CD14-positive monocyte (primary cell): ENCODE data around the gene SHB. TPM values are rescaled to one million over a fixed set of nuclear protein-coding genes. Genes with fewer than 3 reads are reported as not detected.

Experiments
- DNase-seq, 3 donors: peaks; one replicate each; pipeline ENCODE4 v3.0.0-alpha.2; 2011 to 2022
- H2AFZ ChIP-seq: 2 replicates; pipeline ENCODE4 v1.6.0; 2012; ENCODE audit warnings: mild to moderate bottlenecking, low read depth, low read length, inconsistent platforms; ENCODE audit not compliant: insufficient read depth, poor library complexity, severe bottlenecking
- H3K27ac ChIP-seq, 2 donors: 1 replicate in 1 of 2; 2 replicates in 1 of 2; pipeline ENCODE4 v1.5.1; 2012 to 2013; ENCODE audit warnings: low read length in 2 of 2, control low read depth in 1 of 2, inconsistent platforms in 1 of 2, low read depth in 1 of 2, mild to moderate bottlenecking in 1 of 2
- H3K27me3 ChIP-seq, 2 donors: one replicate each; pipeline versions ENCODE4 v1.6.0 to v1.6.1; 2011 to 2013; ENCODE audit warnings: low read length in 2 of 2; ENCODE audit not compliant: control insufficient read depth in 2 of 2, insufficient read depth in 2 of 2
- H3K36me3 ChIP-seq, 2 donors: replicated peaks in 1 of 2; 1 replicate in 1 of 2; 2 replicates in 1 of 2; pipeline versions ENCODE4 v1.5.1 to v1.6.1; 2012 to 2013; ENCODE audit warnings: low read length in 2 of 2, control low read depth in 1 of 2, inconsistent platforms in 1 of 2, mild to moderate bottlenecking in 1 of 2; ENCODE audit not compliant: insufficient read depth in 2 of 2, control insufficient read depth in 1 of 2
- H3K4me1 ChIP-seq, 2 donors: 1 replicate in 1 of 2; 2 replicates in 1 of 2; pipeline versions ENCODE4 v1.5.1 to v1.6.1; 2012 to 2013; ENCODE audit warnings: low read length in 2 of 2, control low read depth in 1 of 2, inconsistent platforms in 1 of 2, mild to moderate bottlenecking in 1 of 2, moderate library complexity in 1 of 2; ENCODE audit not compliant: insufficient read depth in 2 of 2, control insufficient read depth in 1 of 2
- H3K4me2 ChIP-seq: replicated peaks from 2 replicates; pipeline ENCODE3; 2012; ENCODE audit warnings: low read length, moderate library complexity, mild to moderate bottlenecking; ENCODE audit not compliant: poor library complexity, severe bottlenecking; ENCODE audit errors: extremely low read depth
- H3K4me3 ChIP-seq, 3 experiments: fragments of 200-600 bp in 1 of 3; sonication (generic) in 1 of 3; replicated peaks in 1 of 3; 1 replicate in 2 of 3; 2 replicates in 1 of 3; pipeline ENCODE4 v1.5.1; 2011 to 2013; ENCODE audit warnings: low read length in 3 of 3, mild to moderate bottlenecking in 3 of 3, control low read depth in 2 of 3, low read depth in 2 of 3, inconsistent platforms in 1 of 3, moderate library complexity in 1 of 3
- H3K79me2 ChIP-seq: 2 replicates; pipeline ENCODE4 v1.6.0; 2012; ENCODE audit warnings: mild to moderate bottlenecking, control low read depth, inconsistent platforms, low read length, moderate library complexity; ENCODE audit not compliant: insufficient read depth
- H3K9ac ChIP-seq: 2 replicates; pipeline ENCODE4 v1.6.0; 2017; ENCODE audit warnings: low read length, mild to moderate bottlenecking; ENCODE audit not compliant: insufficient read depth, poor library complexity, severe bottlenecking
- H3K9me3 ChIP-seq, 2 donors: replicated peaks in 1 of 2; 1 replicate in 1 of 2; 2 replicates in 1 of 2; pipeline versions ENCODE4 v1.5.1 to v1.6.1; 2012 to 2013; ENCODE audit warnings: low read length in 2 of 2, control low read depth in 1 of 2; ENCODE audit not compliant: control insufficient read depth in 1 of 2, insufficient read depth in 1 of 2
- H4K20me1 ChIP-seq: 2 replicates; pipeline ENCODE4 v1.6.0; 2012; ENCODE audit warnings: mild to moderate bottlenecking, low read length, control low read depth, moderate library complexity; ENCODE audit not compliant: insufficient read depth
- H3K27ac Mint-ChIP-seq, 7 donors: one replicate each; pipeline ENCODE4 v1.8.0; 2020; ENCODE audit warnings: mild to moderate bottlenecking in 7 of 7, mixed read lengths in 7 of 7, moderate library complexity in 6 of 7, inconsistent platforms in 2 of 7
- H3K27me3 Mint-ChIP-seq, 3 donors: one replicate each; pipeline ENCODE4 v1.8.0; 2021 to 2022; ENCODE audit warnings: low read depth in 3 of 3, mild to moderate bottlenecking in 3 of 3, mixed read lengths in 3 of 3, moderate library complexity in 3 of 3, inconsistent platforms in 1 of 3
- H3K36me3 Mint-ChIP-seq, 2 donors: one replicate each; pipeline ENCODE4 v1.8.0; 2020; ENCODE audit warnings: mixed read lengths in 2 of 2, inconsistent platforms in 1 of 2, mild to moderate bottlenecking in 1 of 2
- H3K4me1 Mint-ChIP-seq: one replicate; pipeline ENCODE4 v1.8.0; 2020; ENCODE audit warnings: mild to moderate bottlenecking, mixed read lengths
- H3K4me3 Mint-ChIP-seq, 2 donors: one replicate each; pipeline ENCODE4 v1.8.0; 2020; ENCODE audit warnings: mild to moderate bottlenecking in 2 of 2, mixed read lengths in 2 of 2, moderate library complexity in 1 of 2
- H3K9me3 Mint-ChIP-seq, 7 donors: one replicate each; pipeline ENCODE4 v1.8.0; 2020 to 2022; ENCODE audit warnings: mixed read lengths in 7 of 7, mild to moderate bottlenecking in 6 of 7, moderate library complexity in 6 of 7, inconsistent platforms in 2 of 7
- CTCF ChIP-seq: fragments of 200-600 bp; IDR thresholded peaks from one replicate; pipeline ENCODE4 v1.8.0; 2022; ENCODE audit warnings: antibody characterized with exemption, mild to moderate bottlenecking
- WGBS: methylation state at CpG from one replicate; pipeline ENCODE4 v1.1.5; 2013; ENCODE audit warnings: missing lambda C conversion rate; ENCODE audit not compliant: insufficient coverage; 5-methylcytosine and 5-hydroxymethylcytosine counted together
- intact Hi-C, 2 donors: fragments of 100-400 bp; cut with micrococcal nuclease; formaldehyde crosslinking; loops; one replicate each; pipeline versions ENCODE4 v1.15.0 to v1.15.1; 2023
- polyA plus RNA-seq, 3 donors: library from polyadenylated mRNA; depleted of rRNA in 1 of 3; unstranded in 2 of 3; stranded (reverse) in 1 of 3; fragments of 300-500 nt in 2 of 3; fragments of >200 nt in 1 of 3; fragmentation: Illumina TruSeq in 2 of 3; gene quantifications; 1 replicate in 2 of 3; 2 replicates in 1 of 3; pipeline ENCODE4 v1.2.3, GENCODE V29; 2012 to 2021

SHB gene
- polyA plus RNA-seq, 3 donors: 0.27 to 1.3 (median 0.31) TPM

- H3K79me2 ChIP-seq: no peaks in the 10 kb centered on the region
- H3K4me2 ChIP-seq: no peak overlapping the region
- no peaks in the 10 kb centered on the region for H3K27me3 ChIP-seq
- peaks cover 14 to 22% of the 10 kb centered on the region in 2 donors for H3K4me1 ChIP-seq
- no peak for DNase-seq
- peak overlapping the region in 1 of 7 donors; percentile 55 for H3K27ac Mint-ChIP-seq
- no CpG with 5 or more reads among the region's 3 CpGs for WGBS
- intact Hi-C loops: loop anchor here in 1 of 2 donors (10.0 kb wide), 1 partner anchor 104 kb away; the partner anchor contains the start of gene SHB
- H3K27me3 Mint-ChIP-seq: peaks cover 0 to 5% (median 2%) of the 10 kb centered on the region in 3 donors
- no peak overlapping the region for H2AFZ ChIP-seq
- no peak overlapping the region for H3K4me3 Mint-ChIP-seq
- H3K4me3 ChIP-seq: no peak overlapping the region
- no peak overlapping the region for H3K27ac ChIP-seq
- H4K20me1 ChIP-seq: no peaks in the 10 kb centered on the region
- H3K9me3 ChIP-seq: no peaks in the 10 kb centered on the region
- H3K36me3 ChIP-seq: no peaks in the 10 kb centered on the region
- TF ChIP-seq CTCF: no peak
- H3K9ac ChIP-seq: no peak overlapping the region
- peaks cover 26% of the 10 kb centered on the region for H3K4me1 Mint-ChIP-seq
- H3K9me3 Mint-ChIP-seq: no peaks in the 10 kb centered on the region
- H3K36me3 Mint-ChIP-seq: peaks cover 3% of the 10 kb centered on the region in 2 donors
Measured at GRCh38 chr9:37960631-37961030, 108.4 kb downstream of the SHB start.

GRCh38 chr9:37959976-37960375 is 109.1 kb downstream of the SHB start:
- Mint-ChIP-seq H3K4me3 (no peak overlapping the region), H3K27me3 (peaks cover 0 to 5% (median 2%) of the 10 kb centered on the region in 3 donors), H3K9me3 (no peaks in the 10 kb centered on the region), H3K27ac (peak overlapping the region in 1 of 7 donors; percentile 50), H3K4me1 (peaks cover 25% of the 10 kb centered on the region), H3K36me3 (peaks cover 5 to 6% of the 10 kb centered on the region in 2 donors)
- intact Hi-C loops: loop anchor here in 1 of 2 donors (10.0 kb wide), 1 partner anchor 105 kb away; the partner anchor contains the start of gene SHB
- Histone ChIP-seq H3K36me3 (peaks cover 0 to under 1% of the 10 kb centered on the region in 2 donors), H3K4me3 (no peak overlapping the region), H2AFZ (no peak overlapping the region), H3K9ac (no peak overlapping the region), H3K27ac (no peak overlapping the region), H3K27me3 (no peaks in the 10 kb centered on the region), H3K4me2 (no peak overlapping the region), H3K4me1 (peaks cover 14 to 22% of the 10 kb centered on the region in 2 donors), H4K20me1 (no peaks in the 10 kb centered on the region), H3K9me3 (no peaks in the 10 kb centered on the region), H3K79me2 (no peaks in the 10 kb centered on the region)
- 50% methylated on average over 2 of the region's 4 CpGs for WGBS
- no peak for DNase-seq
- TF ChIP-seq CTCF: no peak
